Neutrophil (primary cell): ENCODE data around the gene ROR2.

Experiments used
- H3K27ac ChIP-seq: fragments of 200-600 bp; sonication (generic); 2 replicates; pipeline ENCODE4 v1.5.1; 2016; ENCODE audit warnings: mild to moderate bottlenecking, moderate library complexity
- H3K27me3 ChIP-seq: fragments of 200-600 bp; sonication (generic); 2 replicates; pipeline ENCODE4 v1.6.0; 2016; ENCODE audit warnings: mild to moderate bottlenecking
- H3K36me3 ChIP-seq: fragments of 200-600 bp; sonication (generic); 2 replicates; pipeline ENCODE4 v1.5.1; 2017
- H3K4me1 ChIP-seq, 2 experiments: fragments of 200-600 bp in 1 of 2; sonication (generic) in 1 of 2; 1 replicate in 1 of 2; 2 replicates in 1 of 2; pipeline versions ENCODE4 v1.5.1 to v1.6.1; 2013 to 2016; ENCODE audit warnings: low read depth in 1 of 2, low read length in 1 of 2, mild to moderate bottlenecking in 1 of 2, moderate library complexity in 1 of 2; ENCODE audit not compliant: control insufficient read depth in 1 of 2, insufficient read depth in 1 of 2
- H3K4me3 ChIP-seq, 2 experiments: fragments of 200-600 bp in 1 of 2; sonication (generic) in 1 of 2; 1 replicate in 1 of 2; 2 replicates in 1 of 2; pipeline ENCODE4 v1.5.1; 2013 to 2016; ENCODE audit warnings: low read depth in 1 of 2, low read length in 1 of 2, mild to moderate bottlenecking in 1 of 2, moderate library complexity in 1 of 2
- H3K9me3 ChIP-seq: fragments of 200-600 bp; sonication (generic); 2 replicates; pipeline ENCODE4 v1.5.1; 2016
- TF ChIP-seq, protein P1 (sequence below): fragments of 200-600 bp; sonication (generic); IDR thresholded peaks from 2 replicates; pipeline ENCODE4 v1.5.1; 2016; ENCODE audit warnings: antibody characterized with exemption

ROR2 gene

DNA sequence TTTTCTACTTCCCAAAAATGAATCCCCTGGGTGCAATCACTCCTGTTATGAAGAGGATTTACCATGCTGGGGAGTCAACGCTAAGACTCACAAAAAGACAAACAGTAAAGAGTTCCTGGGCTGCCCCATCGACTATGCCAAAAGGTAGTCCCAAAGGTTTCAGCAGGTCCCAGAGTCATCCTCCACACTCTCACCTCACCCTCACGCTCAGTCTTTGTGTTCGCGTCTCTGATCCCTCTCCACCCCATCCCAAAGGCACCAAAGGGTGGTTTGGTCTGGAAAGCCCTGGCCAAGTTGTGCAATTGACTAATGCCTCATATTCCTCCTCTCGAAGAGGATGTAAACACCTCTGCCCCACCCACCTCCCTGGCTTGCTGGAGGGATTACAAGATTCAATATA lies 286.2 kb downstream of the ROR2 start:
- Histone ChIP-seq H3K36me3 (no peaks in the 10 kb centered on the region), H3K9me3 (no peaks in the 10 kb centered on the region), H3K27me3 (peaks cover 23% of the 10 kb centered on the region), H3K4me3 (no peak overlapping the region), H3K4me1 (peaks cover 10 to 12% of the 10 kb centered on the region in 2 experiments), H3K27ac (no peak overlapping the region)
- TF ChIP-seq, protein P1, sequence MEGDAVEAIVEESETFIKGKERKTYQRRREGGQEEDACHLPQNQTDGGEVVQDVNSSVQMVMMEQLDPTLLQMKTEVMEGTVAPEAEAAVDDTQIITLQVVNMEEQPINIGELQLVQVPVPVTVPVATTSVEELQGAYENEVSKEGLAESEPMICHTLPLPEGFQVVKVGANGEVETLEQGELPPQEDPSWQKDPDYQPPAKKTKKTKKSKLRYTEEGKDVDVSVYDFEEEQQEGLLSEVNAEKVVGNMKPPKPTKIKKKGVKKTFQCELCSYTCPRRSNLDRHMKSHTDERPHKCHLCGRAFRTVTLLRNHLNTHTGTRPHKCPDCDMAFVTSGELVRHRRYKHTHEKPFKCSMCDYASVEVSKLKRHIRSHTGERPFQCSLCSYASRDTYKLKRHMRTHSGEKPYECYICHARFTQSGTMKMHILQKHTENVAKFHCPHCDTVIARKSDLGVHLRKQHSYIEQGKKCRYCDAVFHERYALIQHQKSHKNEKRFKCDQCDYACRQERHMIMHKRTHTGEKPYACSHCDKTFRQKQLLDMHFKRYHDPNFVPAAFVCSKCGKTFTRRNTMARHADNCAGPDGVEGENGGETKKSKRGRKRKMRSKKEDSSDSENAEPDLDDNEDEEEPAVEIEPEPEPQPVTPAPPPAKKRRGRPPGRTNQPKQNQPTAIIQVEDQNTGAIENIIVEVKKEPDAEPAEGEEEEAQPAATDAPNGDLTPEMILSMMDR: no peak

DNA sequence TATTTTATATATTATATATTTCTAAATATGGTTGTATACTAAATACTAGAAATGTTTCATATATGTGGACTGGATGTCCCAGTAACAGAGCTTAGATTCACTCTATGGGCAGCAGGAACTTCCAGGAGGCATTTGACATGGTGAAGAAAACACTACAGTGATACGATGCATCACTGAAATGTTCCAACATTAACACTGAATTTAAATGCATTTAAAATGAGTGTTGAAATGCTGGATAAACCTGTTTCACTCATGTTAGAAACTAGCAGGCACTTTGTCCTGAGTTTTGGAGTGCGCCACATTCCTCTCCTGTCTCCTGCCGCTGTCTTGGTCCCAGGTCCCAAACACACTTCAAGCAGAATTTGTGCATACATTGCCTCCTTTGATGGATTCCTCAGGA lies 288.6 kb downstream of the ROR2 start:
- H3K27me3 ChIP-seq: peaks cover 23% of the 10 kb centered on the region
- peaks cover 10 to 12% of the 10 kb centered on the region in 2 experiments for H3K4me1 ChIP-seq
- H3K4me3 ChIP-seq: no peak overlapping the region
- TF ChIP-seq, protein P1: no peak
- H3K27ac ChIP-seq: no peak overlapping the region
- H3K9me3 ChIP-seq: no peaks in the 10 kb centered on the region
- H3K36me3 ChIP-seq: no peaks in the 10 kb centered on the region

DNA sequence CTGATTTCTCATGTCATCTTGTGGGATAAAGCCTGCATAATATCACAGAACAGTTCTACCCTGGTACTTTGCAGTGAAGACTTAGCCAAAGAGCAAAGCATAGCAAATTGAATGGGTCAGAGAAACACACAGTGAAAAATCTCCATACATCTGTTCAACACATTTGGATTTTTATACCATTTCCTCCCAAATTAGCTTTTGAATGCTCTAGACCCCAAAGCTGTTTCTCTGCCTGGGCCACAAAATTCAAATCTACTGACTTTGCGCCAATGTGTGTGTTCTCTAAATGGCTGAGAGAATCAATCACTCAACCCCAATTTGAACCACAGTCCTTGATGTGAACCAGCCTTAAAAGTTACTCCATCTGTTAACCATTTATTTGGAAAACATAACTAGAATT lies 289.5 kb downstream of the ROR2 start:
- H3K4me3 ChIP-seq: no peak overlapping the region
- TF ChIP-seq, protein P1: no peak
- no peak overlapping the region for H3K27ac ChIP-seq
- peaks cover 10 to 12% of the 10 kb centered on the region in 2 experiments for H3K4me1 ChIP-seq
- no peaks in the 10 kb centered on the region for H3K36me3 ChIP-seq
- no peaks in the 10 kb centered on the region for H3K9me3 ChIP-seq
- peaks cover 23% of the 10 kb centered on the region for H3K27me3 ChIP-seq

DNA sequence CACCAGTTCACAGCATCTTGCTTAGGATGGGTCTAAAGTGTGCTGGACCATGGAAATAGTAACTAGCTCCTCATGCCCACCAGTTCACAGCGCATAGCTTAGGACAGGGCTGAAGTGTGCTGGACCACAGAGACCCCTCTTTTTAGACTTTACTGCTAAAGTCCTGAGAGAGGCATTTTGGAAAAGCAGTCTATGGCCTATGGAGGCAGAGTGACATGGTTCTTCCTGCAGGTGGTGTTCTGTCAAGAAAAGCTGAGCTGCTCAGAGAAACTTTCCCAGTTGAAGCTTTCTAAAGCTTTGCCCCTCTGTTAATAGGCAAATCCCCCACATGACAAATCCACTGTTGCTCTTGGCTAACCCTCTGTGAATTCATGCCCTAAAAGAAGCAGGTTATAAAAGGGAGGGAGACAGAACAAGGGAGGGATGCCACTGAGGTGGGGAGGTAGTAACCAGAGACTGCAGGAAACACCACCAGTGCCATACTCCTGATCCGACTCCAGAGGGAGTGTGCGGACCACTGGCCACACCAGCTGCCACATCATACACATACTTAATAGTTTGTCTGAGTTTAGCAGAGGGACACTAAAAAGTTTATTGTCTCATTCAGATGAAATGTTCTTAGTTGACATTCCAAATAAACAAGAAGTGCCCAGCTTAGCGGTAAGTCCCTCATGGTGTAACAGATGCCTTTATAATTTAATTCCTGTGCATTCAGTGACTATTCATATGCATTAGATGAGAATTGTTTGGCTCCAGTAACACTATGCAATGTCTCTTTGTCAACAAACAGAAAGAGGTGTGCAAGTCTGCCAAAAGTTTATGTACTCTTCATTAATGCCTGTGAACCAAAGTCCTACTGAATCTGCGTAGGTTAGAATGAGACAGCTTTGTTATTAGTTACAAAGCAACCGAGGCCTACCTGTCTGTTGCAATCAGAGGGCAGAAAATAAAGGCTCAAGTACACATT lies 290.2 kb downstream of the ROR2 start:
- Histone ChIP-seq H3K27ac (no peak overlapping the region), H3K4me1 (peaks cover 10 to 12% of the 10 kb centered on the region in 2 experiments), H3K4me3 (no peak overlapping the region), H3K36me3 (no peaks in the 10 kb centered on the region), H3K9me3 (no peaks in the 10 kb centered on the region), H3K27me3 (peaks cover 22% of the 10 kb centered on the region)
- TF ChIP-seq, protein P1: no peak

DNA sequence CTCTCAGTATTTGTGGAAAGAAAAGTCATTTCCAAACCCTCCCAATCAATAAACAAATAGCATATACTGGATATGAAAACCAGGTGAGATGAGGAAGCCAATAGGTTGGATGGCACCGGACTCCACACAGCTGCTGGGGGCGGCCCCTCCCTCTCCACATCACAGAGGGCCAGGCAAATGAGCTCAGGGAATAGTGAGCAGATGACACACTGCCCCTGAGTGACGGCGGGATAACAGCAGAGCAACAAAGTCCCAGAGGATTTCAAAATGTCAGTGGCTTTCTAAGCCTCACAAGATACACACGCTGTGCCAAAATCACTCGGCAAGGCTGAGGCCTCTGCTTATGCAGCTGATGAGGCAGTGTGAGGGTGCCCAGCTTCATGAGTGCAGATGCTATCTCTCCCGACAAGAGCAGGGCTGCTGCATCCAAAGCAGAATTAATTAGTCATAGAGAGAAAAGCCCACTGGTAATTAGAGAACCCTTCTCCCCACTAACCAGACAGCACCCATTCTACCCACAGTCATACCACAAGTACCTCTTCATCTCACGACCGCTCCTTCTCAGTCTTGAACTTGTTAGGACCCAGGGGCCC lies 291.4 kb downstream of the ROR2 start:
- Histone ChIP-seq H3K9me3 (no peaks in the 10 kb centered on the region), H3K36me3 (no peaks in the 10 kb centered on the region), H3K27ac (no peak overlapping the region), H3K4me1 (peaks cover 10 to 12% of the 10 kb centered on the region in 2 experiments), H3K27me3 (peaks cover 10% of the 10 kb centered on the region), H3K4me3 (no peak overlapping the region)
- TF ChIP-seq, protein P1: no peak
